GM12878 (cell line): ENCODE measurements around the gene MICAL3.

ENCODE experiments used
- CBX5 ChIP-seq: sonication (generic); IDR thresholded peaks from 2 replicates; pipeline ENCODE4 v1.6.1; 2016; ENCODE audit warnings: low read depth, moderate library complexity, mild to moderate bottlenecking, inconsistent platforms
- NFIC ChIP-seq: IDR thresholded peaks from 2 replicates; pipeline ENCODE4 v1.6.1; 2012; ENCODE audit warnings: low read depth, mild to moderate bottlenecking, inconsistent platforms, low read length, moderate library complexity
- POLR2A ChIP-seq: IDR thresholded peaks from 2 replicates; pipeline ENCODE4 v1.6.1; 2011; ENCODE audit warnings: low read depth, mild to moderate bottlenecking, low read length
- POLR2AphosphoS5 ChIP-seq: IDR thresholded peaks from 2 replicates; pipeline ENCODE4 v1.6.1; 2011; ENCODE audit warnings: mild to moderate bottlenecking, low read length, inconsistent platforms
- RAD21 ChIP-seq: IDR thresholded peaks from 2 replicates; pipeline ENCODE4 v1.6.1; 2011; ENCODE audit warnings: mild to moderate bottlenecking, low read depth, low read length, moderate library complexity; ENCODE audit not compliant: insufficient read depth
- SIN3A ChIP-seq: IDR thresholded peaks from 2 replicates; pipeline ENCODE4 v1.6.1; 2012; ENCODE audit warnings: low read depth, low read length, improper control_type of control experiment
- SP1 ChIP-seq: IDR thresholded peaks from one replicate; pipeline ENCODE4 v1.6.1; 2011; ENCODE audit warnings: low read depth, low read length
- TCF7 ChIP-seq: IDR thresholded peaks from 2 replicates; pipeline ENCODE4 v1.6.1; 2014; ENCODE audit warnings: antibody characterized with exemption, borderline replicate concordance
- USF2 ChIP-seq: IDR thresholded peaks from 2 replicates; pipeline ENCODE4 v1.6.1; 2011; ENCODE audit warnings: low read depth, low read length, improper control_type of control experiment, borderline replicate concordance
- ZNF384 ChIP-seq: IDR thresholded peaks from 2 replicates; pipeline ENCODE4 v1.6.1; 2012; ENCODE audit warnings: low read depth, mild to moderate bottlenecking, low read length, improper control_type of control experiment, borderline replicate concordance
- TF ChIP-seq, protein P1 (sequence below): IDR thresholded peaks from 2 replicates; pipeline ENCODE4 v1.6.1; 2011; ENCODE audit warnings: borderline replicate concordance, low read depth, mild to moderate bottlenecking, moderate library complexity, mixed read lengths, low read length; ENCODE audit not compliant: insufficient read depth; ENCODE audit errors: extremely low read length
- TF ChIP-seq, protein P2 (sequence below), 3 experiments: IDR thresholded peaks in 2 of 3; conservative IDR thresholded peaks in 1 of 3; 2 replicates each; pipeline ENCODE4 v1.5.1; 2011; ENCODE audit warnings: low read depth in 3 of 3, low read length in 3 of 3, mild to moderate bottlenecking in 3 of 3, control low read depth in 2 of 3, moderate library complexity in 2 of 3, inconsistent platforms in 1 of 3, mixed read lengths in 1 of 3; ENCODE audit not compliant: control insufficient read depth in 2 of 3, insufficient read depth in 1 of 3; ENCODE audit errors: extremely low read depth in 1 of 3

DNA sequence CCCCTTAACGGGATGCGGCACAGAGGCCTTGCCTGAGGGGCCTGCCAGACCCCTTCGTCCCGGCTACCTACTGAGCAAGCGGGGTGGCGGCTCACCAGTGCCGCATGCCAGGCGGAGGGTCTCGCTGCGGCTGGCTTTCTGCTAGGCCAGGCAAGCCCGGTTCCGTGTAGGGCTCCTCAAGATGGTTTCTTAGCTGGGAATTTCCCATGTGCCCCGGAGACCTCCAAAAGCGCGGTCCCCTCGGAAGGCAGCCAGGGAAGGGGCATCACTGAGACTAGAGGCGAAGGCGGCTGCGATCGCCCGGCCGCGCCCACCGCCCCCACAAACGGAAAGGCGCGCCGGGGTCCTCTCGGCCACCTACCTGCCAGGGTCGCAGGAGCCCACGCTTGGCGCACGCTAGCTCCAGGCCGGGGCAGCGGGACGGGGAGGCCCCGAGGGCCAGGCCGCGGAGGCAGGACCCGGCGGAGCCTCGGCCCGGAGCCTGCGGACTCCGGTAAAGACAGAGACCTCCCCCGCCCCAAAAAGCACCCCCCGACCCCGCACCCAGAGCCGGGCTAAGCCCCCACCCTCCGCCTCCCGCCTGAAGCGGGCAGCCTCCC, 23.8 kb downstream of the MICAL3 start:
- TF ChIP-seq, protein P1, sequence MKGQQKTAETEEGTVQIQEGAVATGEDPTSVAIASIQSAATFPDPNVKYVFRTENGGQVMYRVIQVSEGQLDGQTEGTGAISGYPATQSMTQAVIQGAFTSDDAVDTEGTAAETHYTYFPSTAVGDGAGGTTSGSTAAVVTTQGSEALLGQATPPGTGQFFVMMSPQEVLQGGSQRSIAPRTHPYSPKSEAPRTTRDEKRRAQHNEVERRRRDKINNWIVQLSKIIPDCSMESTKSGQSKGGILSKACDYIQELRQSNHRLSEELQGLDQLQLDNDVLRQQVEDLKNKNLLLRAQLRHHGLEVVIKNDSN, result no peak
- TF ChIP-seq TCF7 (no peak), ZNF384 (no peak), NFIC (no peak), POLR2A (no peak), RAD21 (no peak), POLR2AphosphoS5 (no peak), SP1 (no peak), CBX5 (no peak), SIN3A (no peak), USF2 (no peak)
- TF ChIP-seq, protein P2, sequence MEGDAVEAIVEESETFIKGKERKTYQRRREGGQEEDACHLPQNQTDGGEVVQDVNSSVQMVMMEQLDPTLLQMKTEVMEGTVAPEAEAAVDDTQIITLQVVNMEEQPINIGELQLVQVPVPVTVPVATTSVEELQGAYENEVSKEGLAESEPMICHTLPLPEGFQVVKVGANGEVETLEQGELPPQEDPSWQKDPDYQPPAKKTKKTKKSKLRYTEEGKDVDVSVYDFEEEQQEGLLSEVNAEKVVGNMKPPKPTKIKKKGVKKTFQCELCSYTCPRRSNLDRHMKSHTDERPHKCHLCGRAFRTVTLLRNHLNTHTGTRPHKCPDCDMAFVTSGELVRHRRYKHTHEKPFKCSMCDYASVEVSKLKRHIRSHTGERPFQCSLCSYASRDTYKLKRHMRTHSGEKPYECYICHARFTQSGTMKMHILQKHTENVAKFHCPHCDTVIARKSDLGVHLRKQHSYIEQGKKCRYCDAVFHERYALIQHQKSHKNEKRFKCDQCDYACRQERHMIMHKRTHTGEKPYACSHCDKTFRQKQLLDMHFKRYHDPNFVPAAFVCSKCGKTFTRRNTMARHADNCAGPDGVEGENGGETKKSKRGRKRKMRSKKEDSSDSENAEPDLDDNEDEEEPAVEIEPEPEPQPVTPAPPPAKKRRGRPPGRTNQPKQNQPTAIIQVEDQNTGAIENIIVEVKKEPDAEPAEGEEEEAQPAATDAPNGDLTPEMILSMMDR (IDR thresholded peaks at IDR 0.05 in 2 of 3, conservative IDR thresholded peaks at IDR 0.05 in 1 of 3; ENCODE audit: control insufficient read depth in 2 of 3, extremely low read depth in 1 of 3, insufficient read depth in 1 of 3, low read depth in 3 of 3, low read length in 3 of 3), result no peak
